ENCODE data around the gene REXO1. TPM values are rescaled to one million over a fixed set of nuclear protein-coding genes. Genes with fewer than 3 reads are reported as not detected.

Gene REXO1
- total and polyA plus RNA-seq, 2 of the 13 experiments (the other 11 are each of a cell fraction or from before 2014, with no cell fraction given), result 5.0 to 11.2 TPM

DNA sequence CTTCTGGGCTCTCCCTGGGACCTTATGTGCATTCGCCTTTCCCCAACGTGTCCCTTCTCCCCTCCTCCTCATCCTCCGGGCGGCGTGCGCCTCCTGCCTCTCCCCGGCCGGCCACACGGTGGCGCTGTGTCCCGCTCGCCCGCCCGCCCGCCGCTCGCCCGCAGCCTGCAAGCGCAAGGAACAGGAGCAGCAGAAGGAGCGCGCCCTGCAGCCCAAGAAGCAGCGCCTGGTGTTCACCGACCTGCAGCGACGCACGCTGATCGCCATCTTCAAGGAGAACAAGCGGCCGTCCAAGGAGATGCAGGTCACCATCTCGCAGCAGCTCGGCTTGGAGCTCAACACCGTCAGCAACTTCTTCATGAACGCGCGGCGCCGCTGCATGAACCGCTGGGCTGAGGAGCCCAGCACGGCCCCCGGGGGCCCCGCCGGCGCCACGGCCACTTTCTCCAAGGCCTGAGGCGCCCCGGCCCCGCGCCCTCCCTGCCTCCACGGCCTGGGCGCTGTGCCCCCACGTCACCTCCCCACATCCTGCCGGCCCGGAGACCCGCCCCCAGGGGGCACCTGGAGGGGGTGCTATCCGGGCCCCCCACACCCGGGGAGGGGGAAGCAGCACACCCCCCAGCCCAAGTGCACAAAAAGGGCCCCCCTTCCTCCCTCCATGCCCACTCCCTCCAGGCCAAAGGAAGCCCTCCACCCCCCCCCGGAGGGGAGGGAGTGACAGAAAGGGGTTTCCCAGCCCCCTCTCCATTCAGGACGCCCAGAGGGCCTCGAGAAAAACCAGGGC is 73.1 kb downstream of the REXO1 start:
- no peaks in the 10 kb centered on the region for H3K79me2 ChIP-seq (ENCODE audit: insufficient read depth, low read length)
- FAIRE-seq (no peak), DNase-seq (ENCODE audit: low spot score) (no peak), ATAC-seq (peak; percentile 88)
- CTCF ChIA-PET (ENCODE audit: low intra/inter-chr PET ratio, low total read pairs), result interaction anchor here (0.8 to 2.7 kb wide), 2 partner anchors 21 to 51 kb away, joined by 4 to 15 read pairs; no protein-coding TSS in a partner anchor
- H3K4me1 ChIP-seq (ENCODE audit: insufficient read depth, low read length), result no peaks in the 10 kb centered on the region
- H3K9ac ChIP-seq (ENCODE audit: insufficient read depth, low read depth, low read length), result no peak overlapping the region
- intact Hi-C loops (cut with micrococcal nuclease; ENCODE audit: unreplicated experiment) (no loop called here), in situ Hi-C loops (cut with HindIII; ENCODE audit: extremely low pct_ligation_motif_present, low pct_unique_long_range_greater_than_20kb) (loop anchor here (5.0 kb wide), 1 partner anchor 47 kb away; no protein-coding TSS in a partner anchor)
- BruUV-seq (replicated peaks), result no TSS peak
- peaks cover 10% of the 10 kb centered on the region for H3K9me3 ChIP-seq (ENCODE audit: low read length)
- H3K4me2 ChIP-seq (ENCODE audit: low read depth, low read length), result peak overlapping the region; percentile 36; the same call in 1 of the 2 replicates
- H3K36me3 ChIP-seq (replicated peaks in 1 of 2; ENCODE audit: control insufficient read depth in 1 of 2, insufficient read depth in 2 of 2, low read length in 2 of 2), result no peaks in the 10 kb centered on the region
- H3K27ac ChIP-seq (ENCODE audit: extremely low read length, insufficient read depth, low read length), result no peak overlapping the region
- POLR2A ChIA-PET, result no interaction called here
- H3K27me3 ChIP-seq (ENCODE audit: control insufficient read depth in 1 of 2, insufficient read depth in 2 of 2, low read length in 2 of 2), result peaks cover 8 to 66% of the 10 kb centered on the region in 2 experiments
- H3K4me3 ChIP-seq (replicated peaks in 1 of 3; ENCODE audit: insufficient read depth in 1 of 3, low read depth in 2 of 3, low read length in 3 of 3), result peak overlapping the region in 1 of 3 experiments; percentile 46; a peak in 1 of 6 replicates
- H4K20me1 ChIP-seq (ENCODE audit: insufficient read depth, low read length), result no peaks in the 10 kb centered on the region
- WGBS (ENCODE audit: low lambda C conversion rate), result 12% methylated on average over 43 of the region's 59 CpGs
- H2AFZ ChIP-seq (ENCODE audit: low read length), result no peak overlapping the region
- TF ChIP-seq GABPB1 (CRISPR knock-in tag; IDR thresholded peaks at IDR 0.05), result peak; percentile 52; the same call in 1 of the 2 replicates
- no peak for TF ChIP-seq ZNF564 (CRISPR knock-in tag; IDR thresholded peaks at IDR 0.05)
- TF ChIP-seq HMG20B (CRISPR knock-in tag; conservative IDR thresholded peaks at IDR 0.05), result no peak
- TF ChIP-seq NONO (IDR thresholded peaks at IDR 0.05), result no peak
- peak; percentile 73 for TF ChIP-seq NONO (CRISPR knock-in tag; conservative IDR thresholded peaks at IDR 0.05)
- TF ChIP-seq ELF1 (CRISPR knock-in tag; IDR thresholded peaks at IDR 0.05), result no peak
- TF ChIP-seq KDM3A (CRISPR knock-in tag; IDR thresholded peaks at IDR 0.05; ENCODE audit: low read depth), result 0 out of 2 replicates have a peak, but pooled peaks have one; percentile 52
- no peak for TF ChIP-seq ZNF891 (CRISPR knock-in tag; IDR thresholded peaks at IDR 0.05)
- TF ChIP-seq CBX1 (IDR thresholded peaks at IDR 0.05; ENCODE audit: low read depth), result peak; percentile 21
- peak; percentile 62 for TF ChIP-seq SALL1 (CRISPR knock-in tag; IDR thresholded peaks at IDR 0.05)
- peak; percentile 15; the same call in 1 of the 2 replicates for TF ChIP-seq RXRB (CRISPR knock-in tag; IDR thresholded peaks at IDR 0.05; ENCODE audit: borderline replicate concordance)
- no peak for TF ChIP-seq CENPX (CRISPR knock-in tag; IDR thresholded peaks at IDR 0.05)
- TF ChIP-seq XRCC5 (optimal IDR thresholded peaks at IDR 0.05; ENCODE audit: low read length), result peak; percentile 85
- TF ChIP-seq LCORL (IDR thresholded peaks at IDR 0.05), result no peak
- 0 out of 2 replicates have a peak, but pooled peaks have one; percentile 49 for TF ChIP-seq LCORL (CRISPR knock-in tag; IDR thresholded peaks at IDR 0.05)
- TF ChIP-seq, protein P1, sequence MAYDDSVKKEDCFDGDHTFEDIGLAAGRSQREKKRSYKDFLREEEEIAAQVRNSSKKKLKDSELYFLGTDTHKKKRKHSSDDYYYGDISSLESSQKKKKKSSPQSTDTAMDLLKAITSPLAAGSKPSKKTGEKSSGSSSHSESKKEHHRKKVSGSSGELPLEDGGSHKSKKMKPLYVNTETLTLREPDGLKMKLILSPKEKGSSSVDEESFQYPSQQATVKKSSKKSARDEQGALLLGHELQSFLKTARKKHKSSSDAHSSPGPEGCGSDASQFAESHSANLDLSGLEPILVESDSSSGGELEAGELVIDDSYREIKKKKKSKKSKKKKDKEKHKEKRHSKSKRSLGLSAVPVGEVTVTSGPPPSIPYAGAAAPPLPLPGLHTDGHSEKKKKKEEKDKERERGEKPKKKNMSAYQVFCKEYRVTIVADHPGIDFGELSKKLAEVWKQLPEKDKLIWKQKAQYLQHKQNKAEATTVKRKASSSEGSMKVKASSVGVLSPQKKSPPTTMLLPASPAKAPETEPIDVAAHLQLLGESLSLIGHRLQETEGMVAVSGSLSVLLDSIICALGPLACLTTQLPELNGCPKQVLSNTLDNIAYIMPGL (CRISPR knock-in tag; IDR thresholded peaks at IDR 0.05; ENCODE audit: borderline replicate concordance in 1 of 2, low read depth in 1 of 2), result peak; percentile 72 to 81; a peak in 2 of 4 replicates
- TF ChIP-seq KDM2A (CRISPR knock-in tag; IDR thresholded peaks at IDR 0.05; ENCODE audit: borderline replicate concordance, low read depth), result peak; percentile 37; the same call in 1 of the 2 replicates
- TF ChIP-seq NR2F6 (IDR thresholded peaks at IDR 0.05), result no peak
- TF ChIP-seq NR2F6 (CRISPR knock-in tag; IDR thresholded peaks at IDR 0.05), result no peak
- TF ChIP-seq, protein P2, sequence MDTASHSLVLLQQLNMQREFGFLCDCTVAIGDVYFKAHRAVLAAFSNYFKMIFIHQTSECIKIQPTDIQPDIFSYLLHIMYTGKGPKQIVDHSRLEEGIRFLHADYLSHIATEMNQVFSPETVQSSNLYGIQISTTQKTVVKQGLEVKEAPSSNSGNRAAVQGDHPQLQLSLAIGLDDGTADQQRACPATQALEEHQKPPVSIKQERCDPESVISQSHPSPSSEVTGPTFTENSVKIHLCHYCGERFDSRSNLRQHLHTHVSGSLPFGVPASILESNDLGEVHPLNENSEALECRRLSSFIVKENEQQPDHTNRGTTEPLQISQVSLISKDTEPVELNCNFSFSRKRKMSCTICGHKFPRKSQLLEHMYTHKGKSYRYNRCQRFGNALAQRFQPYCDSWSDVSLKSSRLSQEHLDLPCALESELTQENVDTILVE (CRISPR knock-in tag; IDR thresholded peaks at IDR 0.05), result no peak
- TF ChIP-seq FOXK1 (CRISPR knock-in tag; IDR thresholded peaks at IDR 0.05; ENCODE audit: borderline replicate concordance, low read depth), result no peak
- TF ChIP-seq, protein P3, sequence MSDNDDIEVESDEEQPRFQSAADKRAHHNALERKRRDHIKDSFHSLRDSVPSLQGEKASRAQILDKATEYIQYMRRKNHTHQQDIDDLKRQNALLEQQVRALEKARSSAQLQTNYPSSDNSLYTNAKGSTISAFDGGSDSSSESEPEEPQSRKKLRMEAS (IDR thresholded peaks at IDR 0.05), result peak; percentile 39; the same call in 1 of the 2 replicates

Data from HepG2 (cell line).